22Rv1 (cell line): ENCODE results near the gene SLC39A11.

Experiments used
- CTCF ChIP-seq: fragments of 450-650 bp; IDR thresholded peaks from 2 replicates; pipeline ENCODE4 v1.5.1; 2017; ENCODE audit warnings: mild to moderate bottlenecking
- ZFX ChIP-seq: fragments of 450-650 bp; IDR thresholded peaks from 2 replicates; pipeline ENCODE4 v1.6.1; 2017; ENCODE audit warnings: antibody characterized with exemption, borderline replicate concordance

- TF ChIP-seq CTCF, result no peak
- no peak for TF ChIP-seq ZFX
These were observed 267.3 kb downstream of the SLC39A11 start for GRCh38 chr17:72825218-72825617.
